ENCODE measurements around the gene CLDND1.
A peak's percentile ranks its signal among the peaks of the same experiment; 100 is the strongest.

The CLDND1 gene

DNA sequence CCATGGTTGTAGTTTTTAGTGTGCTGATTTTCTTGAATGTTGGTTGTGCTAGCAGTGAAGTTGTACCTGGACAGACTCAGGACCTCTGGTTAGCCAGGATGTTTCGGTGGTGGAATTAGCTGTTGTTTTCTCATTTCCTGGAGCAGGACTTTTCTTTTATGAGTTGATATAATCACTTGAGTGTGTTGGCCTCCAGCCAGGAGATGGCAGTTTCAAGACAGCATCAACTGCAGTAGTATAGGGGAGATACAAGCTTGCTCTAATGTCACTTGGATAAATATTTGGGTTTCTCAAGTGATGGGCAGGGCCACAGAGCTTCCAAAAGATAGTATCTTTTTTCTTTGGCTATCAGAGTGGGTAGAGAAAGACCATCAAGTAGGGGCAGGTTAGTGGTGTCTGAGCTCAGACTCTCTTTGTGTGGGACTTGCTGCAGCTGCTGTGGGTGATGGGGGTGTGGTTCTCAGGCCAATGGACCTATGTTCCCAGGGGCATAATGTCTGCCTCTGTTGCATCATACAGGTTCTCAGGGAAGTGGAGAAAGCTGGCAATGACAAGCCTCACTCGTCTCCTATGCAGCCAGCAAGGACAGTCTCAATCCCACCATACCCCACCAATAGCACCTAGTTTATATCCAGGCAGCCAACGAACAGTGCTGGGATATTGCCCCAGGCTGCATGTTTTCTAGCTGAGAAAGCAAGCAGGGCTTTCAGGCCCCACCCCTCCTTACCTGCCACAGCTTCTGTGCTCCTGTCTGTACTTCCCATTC is 39.8 kb downstream of the CLDND1 start:
- TF ChIP-seq CTCF (IDR thresholded peaks at IDR 0.05; ENCODE audit: insufficient read depth, low read depth, low read length, missing control alignments): no peak
- no peak overlapping the region for H3K4me3 ChIP-seq (ENCODE audit: low read length)
- peak; percentile 90 for DNase-seq (ENCODE audit: low read depth)

Data from epithelial cell of esophagus (primary cell).